Endothelial cell of umbilical vein (primary cell): ENCODE data around the gene SELENOF. TPM values are rescaled to one million over a fixed set of nuclear protein-coding genes. Genes with fewer than 3 reads are reported as not detected.
A peak's percentile ranks its signal among the peaks of the same experiment; 100 is the strongest.

Experiments used
- BruUV-seq: library from RNA; stranded (reverse); fragments of 400-500 nt; replicated peaks from 2 replicates; lab custom pipeline; 2021; lab: Mats Ljungman, UMichigan
- CTCF ChIA-PET: fragments of 300-600, 350-600 bp; sonication (Branson Sonifier 250); formaldehyde crosslinking; loops from one replicate; lab custom pipeline; 2021; ENCODE audit warnings: antibody characterized with exemption, inconsistent platforms; lab: Charles Lee
- POLR2A ChIA-PET: fragments of 300-600, 350-600 bp; sonication (Branson Sonifier 250); formaldehyde crosslinking; loops from one replicate; lab custom pipeline; 2021; ENCODE audit warnings: antibody characterized with exemption, inconsistent platforms; lab: Charles Lee
- DNase-seq: peaks from one replicate; pipeline ENCODE4 v3.0.0-alpha.2; 2011; ENCODE audit warnings: low read depth, low spot score
- FAIRE-seq: peaks from 2 replicates; lab custom pipeline; 2011; peaks lifted over from hg19 to GRCh38; lab: Jason Lieb, UNC
- H2AFZ ChIP-seq: 2 replicates; pipeline ENCODE4 v1.6.0; 2012; ENCODE audit warnings: low read depth, low read length, control low read depth, inconsistent platforms
- H3K27ac ChIP-seq: 2 replicates; pipeline ENCODE4 v1.5.1; 2011; ENCODE audit warnings: low read depth, mild to moderate bottlenecking, control low read depth, low read length, moderate library complexity; ENCODE audit not compliant: insufficient read depth
- H3K27me3 ChIP-seq, 2 experiments: 2 replicates each; pipeline versions ENCODE4 v1.6.0 to v1.6.1; 2011; ENCODE audit warnings: low read length in 2 of 2, mixed read lengths in 1 of 2; ENCODE audit not compliant: control insufficient read depth in 2 of 2, insufficient read depth in 2 of 2
- H3K36me3 ChIP-seq, 2 experiments: 2 replicates in 1 of 2; 3 replicates in 1 of 2; pipeline ENCODE4 v1.5.1; 2011; ENCODE audit warnings: low read length in 2 of 2, mild to moderate bottlenecking in 1 of 2, moderate library complexity in 1 of 2; ENCODE audit not compliant: control insufficient read depth in 2 of 2, insufficient read depth in 2 of 2; ENCODE audit errors: extremely low read depth in 1 of 2
- H3K4me1 ChIP-seq: 3 replicates; pipeline ENCODE4 v1.5.1; 2011; ENCODE audit warnings: mild to moderate bottlenecking, low read length; ENCODE audit not compliant: control insufficient read depth, insufficient read depth; ENCODE audit errors: extremely low read depth
- H3K4me2 ChIP-seq: 2 replicates; pipeline ENCODE4 v1.6.1; 2011; ENCODE audit warnings: low read length, control low read depth, mixed read lengths; ENCODE audit not compliant: insufficient read depth
- H3K4me3 ChIP-seq, 3 experiments: fragments of 200-600 bp in 1 of 3; sonication (generic), shearing (Covaris generic) in 1 of 3; replicated peaks in 1 of 3; 2 replicates each; pipeline ENCODE4 v1.5.1; 2011 to 2016; ENCODE audit warnings: control low read depth in 3 of 3, low read length in 3 of 3, mild to moderate bottlenecking in 2 of 3, inconsistent platforms in 1 of 3, low read depth in 1 of 3, moderate library complexity in 1 of 3; ENCODE audit not compliant: insufficient read depth in 1 of 3
- H3K79me2 ChIP-seq: 2 replicates; pipeline ENCODE4 v1.6.0; 2012; ENCODE audit warnings: low read length, inconsistent platforms; ENCODE audit not compliant: control insufficient read depth, insufficient read depth
- H3K9ac ChIP-seq: replicated peaks from 2 replicates; pipeline ENCODE3; 2011; ENCODE audit warnings: low read length, control low read depth; ENCODE audit not compliant: insufficient read depth; ENCODE audit errors: extremely low read depth
- H3K9me1 ChIP-seq: replicated peaks from 3 replicates; pipeline ENCODE4 v1.6.0; 2011; ENCODE audit warnings: mild to moderate bottlenecking, low read length; ENCODE audit not compliant: control insufficient read depth, insufficient read depth; ENCODE audit errors: extremely low read depth
- H3K9me3 ChIP-seq: replicated peaks from 2 replicates; pipeline ENCODE4 v1.5.1; 2012; ENCODE audit warnings: low read length, inconsistent platforms; ENCODE audit not compliant: control insufficient read depth, insufficient read depth
- H4K20me1 ChIP-seq: replicated peaks from 2 replicates; pipeline ENCODE3; 2011; ENCODE audit warnings: mild to moderate bottlenecking, low read length; ENCODE audit not compliant: control insufficient read depth, insufficient read depth; ENCODE audit errors: extremely low read depth
- EZH2 ChIP-seq: IDR thresholded peaks from 2 replicates; pipeline ENCODE4 v1.6.1; 2012; ENCODE audit warnings: borderline replicate concordance, low read depth, mild to moderate bottlenecking, moderate library complexity, low read length, inconsistent platforms; ENCODE audit not compliant: severe bottlenecking
- FOS ChIP-seq: IDR thresholded peaks from 2 replicates; pipeline ENCODE4 v1.6.1; 2011; ENCODE audit warnings: mild to moderate bottlenecking, low read length, moderate library complexity, borderline replicate concordance; ENCODE audit not compliant: insufficient read depth
- GATA2 ChIP-seq: IDR thresholded peaks from 2 replicates; pipeline ENCODE4 v1.7.0; 2011; ENCODE audit warnings: low read depth, mild to moderate bottlenecking, moderate library complexity, mixed read lengths, low read length; ENCODE audit not compliant: insufficient read length, insufficient read depth
- JUN ChIP-seq: IDR thresholded peaks from 2 replicates; pipeline ENCODE4 v1.6.1; 2011; ENCODE audit warnings: borderline replicate concordance, low read depth; ENCODE audit not compliant: insufficient read length, insufficient read depth
- MYC ChIP-seq: IDR thresholded peaks from one replicate; pipeline ENCODE4 v1.6.1; 2011; ENCODE audit warnings: mild to moderate bottlenecking, low read depth, low read length
- POLR2A ChIP-seq: IDR thresholded peaks from 2 replicates; pipeline ENCODE4 v1.6.1; 2012; ENCODE audit warnings: low read depth, mild to moderate bottlenecking, control low read depth, low read length
- POLR2AphosphoS5 ChIP-seq: IDR thresholded peaks from 2 replicates; pipeline ENCODE4 v1.6.1; 2012; ENCODE audit warnings: low read depth, mild to moderate bottlenecking, control low read depth, low read length, moderate library complexity; ENCODE audit not compliant: insufficient read depth
- dilution Hi-C: fragments of 300-500 bp; cut with MboI; formaldehyde crosslinking; loops from one replicate; pipeline ENCODE4 v1.15.0; 2019; ENCODE audit warnings: low sequenced_read_pairs; ENCODE audit not compliant: extremely low pct_ligation_motif_present
- intact Hi-C: fragments of 100-400 bp; cut with micrococcal nuclease; formaldehyde crosslinking; loops from one replicate; pipeline ENCODE4 v1.10.0; 2022
- polyA plus RNA-seq, 4 experiments: library from polyadenylated mRNA; depleted of rRNA in 3 of 4; stranded (reverse) in 3 of 4; unstranded in 1 of 4; fragments of >200 nt; gene quantifications; 2 replicates each; pipeline versions ENCODE4 v1.2.1 to v1.2.3, GENCODE V29; 2011 to 2012; ENCODE audit warnings: missing spikeins in 1 of 4
- total RNA-seq: library from RNA; stranded (reverse); gene quantifications from 2 replicates; pipeline ENCODE4 v1.2.3, GENCODE V29; 2021
- TF ChIP-seq, protein P1 (sequence below): IDR thresholded peaks from 2 replicates; pipeline ENCODE4 v1.6.1; 2011; ENCODE audit not compliant: insufficient read depth, insufficient read length
- TF ChIP-seq, protein P2 (sequence below), 2 donors: IDR thresholded peaks; 1 replicate in 1 of 2; 2 replicates in 1 of 2; pipeline ENCODE4 v1.5.1; 2011; ENCODE audit warnings: low read length in 2 of 2, mild to moderate bottlenecking in 2 of 2, moderate library complexity in 2 of 2, control low read depth in 1 of 2, inconsistent platforms in 1 of 2, low read depth in 1 of 2; ENCODE audit not compliant: insufficient read depth in 1 of 2; ENCODE audit errors: extremely low read depth in 1 of 2

SELENOF gene
- total and polyA plus RNA-seq, 2 donors (not counting 3 experiments of a cell fraction or from before 2014, with no cell fraction given), result 102 to 202 TPM

DNA sequence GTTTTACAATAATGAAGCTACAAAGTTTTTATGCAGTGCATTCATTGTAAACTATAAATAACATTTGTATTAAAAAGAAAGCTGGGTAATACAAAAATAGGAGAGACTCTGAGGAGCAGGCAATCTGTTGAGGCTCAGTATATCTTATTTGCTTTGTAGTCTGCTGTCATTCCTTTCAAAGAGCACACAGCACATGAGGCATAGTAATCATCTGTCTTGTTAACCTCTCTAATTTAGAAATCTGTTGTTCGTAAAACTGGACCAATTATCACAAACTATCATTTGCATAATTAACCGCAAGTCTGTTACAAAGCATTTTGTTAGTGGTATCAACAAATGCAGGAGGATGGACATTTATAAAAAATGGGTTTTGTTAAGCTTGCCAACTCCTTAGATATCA lies 51.0 kb downstream of the SELENOF start:
- CTCF ChIA-PET, result interaction anchor here (1.2 kb wide), 1 partner anchor 221 kb away, joined by 3 read pairs; no protein-coding TSS in a partner anchor
- peaks cover 0 to 4% of the 10 kb centered on the region in 2 experiments for H3K36me3 ChIP-seq
- TF ChIP-seq POLR2AphosphoS5, result no peak
- no peak for TF ChIP-seq POLR2A
- TF ChIP-seq EZH2, result no peak
- TF ChIP-seq MYC, result no peak
- TF ChIP-seq, protein P1, sequence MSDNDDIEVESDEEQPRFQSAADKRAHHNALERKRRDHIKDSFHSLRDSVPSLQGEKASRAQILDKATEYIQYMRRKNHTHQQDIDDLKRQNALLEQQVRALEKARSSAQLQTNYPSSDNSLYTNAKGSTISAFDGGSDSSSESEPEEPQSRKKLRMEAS, result no peak
- no peak for TF ChIP-seq JUN
- TF ChIP-seq FOS, result no peak
- TF ChIP-seq, protein P2, sequence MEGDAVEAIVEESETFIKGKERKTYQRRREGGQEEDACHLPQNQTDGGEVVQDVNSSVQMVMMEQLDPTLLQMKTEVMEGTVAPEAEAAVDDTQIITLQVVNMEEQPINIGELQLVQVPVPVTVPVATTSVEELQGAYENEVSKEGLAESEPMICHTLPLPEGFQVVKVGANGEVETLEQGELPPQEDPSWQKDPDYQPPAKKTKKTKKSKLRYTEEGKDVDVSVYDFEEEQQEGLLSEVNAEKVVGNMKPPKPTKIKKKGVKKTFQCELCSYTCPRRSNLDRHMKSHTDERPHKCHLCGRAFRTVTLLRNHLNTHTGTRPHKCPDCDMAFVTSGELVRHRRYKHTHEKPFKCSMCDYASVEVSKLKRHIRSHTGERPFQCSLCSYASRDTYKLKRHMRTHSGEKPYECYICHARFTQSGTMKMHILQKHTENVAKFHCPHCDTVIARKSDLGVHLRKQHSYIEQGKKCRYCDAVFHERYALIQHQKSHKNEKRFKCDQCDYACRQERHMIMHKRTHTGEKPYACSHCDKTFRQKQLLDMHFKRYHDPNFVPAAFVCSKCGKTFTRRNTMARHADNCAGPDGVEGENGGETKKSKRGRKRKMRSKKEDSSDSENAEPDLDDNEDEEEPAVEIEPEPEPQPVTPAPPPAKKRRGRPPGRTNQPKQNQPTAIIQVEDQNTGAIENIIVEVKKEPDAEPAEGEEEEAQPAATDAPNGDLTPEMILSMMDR (IDR thresholded peaks at IDR 0.05; ENCODE audit: extremely low read depth in 1 of 2, insufficient read depth in 1 of 2, low read depth in 1 of 2, low read length in 2 of 2), result no peak
- no peak for TF ChIP-seq GATA2
- no peak overlapping the region for H3K9ac ChIP-seq
- no peak overlapping the region for H3K27ac ChIP-seq
- intact Hi-C loops, result loop anchor here (2.0 kb wide), 1 partner anchor 14 kb away; no protein-coding TSS in a partner anchor
- no peaks in the 10 kb centered on the region for H3K9me1 ChIP-seq
- DNase-seq (no peak), FAIRE-seq (no peak)
- H3K4me1 ChIP-seq, result no peaks in the 10 kb centered on the region
- H3K79me2 ChIP-seq, result peaks cover 2% of the 10 kb centered on the region
- no peaks in the 10 kb centered on the region for H3K27me3 ChIP-seq
- H4K20me1 ChIP-seq, result no peaks in the 10 kb centered on the region
- H2AFZ ChIP-seq, result no peak overlapping the region
- POLR2A ChIA-PET, result no interaction called here
- no peaks in the 10 kb centered on the region for H3K9me3 ChIP-seq
- TSS peak; percentile 75 for BruUV-seq
- H3K4me3 ChIP-seq, result no peak overlapping the region
- dilution Hi-C loops, result no loop called here
- H3K4me2 ChIP-seq, result no peak overlapping the region
